HT-29 (cell line): Measurements from ENCODE around the gene GPD2. TPM values are rescaled to one million over a fixed set of nuclear protein-coding genes. Genes with fewer than 3 reads are reported as not detected.

ENCODE experiments used
- DNase-seq: peaks from one replicate; pipeline ENCODE4 v3.0.0-alpha.2; 2015; ENCODE audit warnings: low spot score
- total RNA-seq: library from RNA; depleted of rRNA; stranded (reverse); fragments of >200 nt; shearing (Covaris generic); gene quantifications from 2 replicates; pipeline ENCODE4 v1.2.3, GENCODE V29; 2014

The GPD2 gene
- total RNA-seq, 1 experiment from 2014 or later, result 30.4 TPM

- DNase-seq, result peak; percentile 58
Measured at GRCh38 chr2:156436497-156437085, 412 bp downstream of the GPD2 start.

- DNase-seq, result no peak
Measured at GRCh38 chr2:156437272-156437930, 1.2 kb downstream of the GPD2 start.

- DNase-seq, result no peak
Measured at GRCh38 chr2:156437931-156438410, 1.8 kb downstream of the GPD2 start.

- no peak for DNase-seq
Measured at GRCh38 chr2:156443089-156443488, 6.9 kb downstream of the GPD2 start.

GRCh38 chr2:156445296-156446220, 9.4 kb downstream of the GPD2 start:
- no peak for DNase-seq

- no peak for DNase-seq
Measured at GRCh38 chr2:156447761-156448160, 11.6 kb downstream of the GPD2 start.

GRCh38 chr2:156448766-156449165, 12.6 kb downstream of the GPD2 start:
- DNase-seq, result no peak

- no peak for DNase-seq
Measured at GRCh38 chr2:156452971-156453370, 16.8 kb downstream of the GPD2 start.

GRCh38 chr2:156455361-156455975, 19.3 kb downstream of the GPD2 start:
- DNase-seq, result peak; percentile 45

GRCh38 chr2:156456616-156457015, 20.4 kb downstream of the GPD2 start:
- DNase-seq, result no peak

- DNase-seq, result no peak
Measured at GRCh38 chr2:156457523-156458517, 21.6 kb downstream of the GPD2 start.

GRCh38 chr2:156459720-156460119, 23.5 kb downstream of the GPD2 start:
- DNase-seq, result no peak

GRCh38 chr2:156464106-156464505, 27.9 kb downstream of the GPD2 start:
- no peak for DNase-seq

- no peak for DNase-seq
Measured at GRCh38 chr2:156465573-156465972, 29.4 kb downstream of the GPD2 start.

GRCh38 chr2:156466739-156467405, 30.7 kb downstream of the GPD2 start:
- no peak for DNase-seq

- DNase-seq, result no peak
Measured at GRCh38 chr2:156470975-156471583, 34.9 kb downstream of the GPD2 start.

- DNase-seq, result no peak
Measured at GRCh38 chr2:156471762-156472161, 35.6 kb downstream of the GPD2 start.

GRCh38 chr2:156472686-156473085, 36.5 kb downstream of the GPD2 start:
- no peak for DNase-seq

GRCh38 chr2:156473445-156473844, 37.3 kb downstream of the GPD2 start:
- DNase-seq, result no peak

- peak; percentile 30 for DNase-seq
Measured at GRCh38 chr2:156474401-156474800, 38.2 kb downstream of the GPD2 start.
